ENCODE results near the gene MACROD2.

DNA sequence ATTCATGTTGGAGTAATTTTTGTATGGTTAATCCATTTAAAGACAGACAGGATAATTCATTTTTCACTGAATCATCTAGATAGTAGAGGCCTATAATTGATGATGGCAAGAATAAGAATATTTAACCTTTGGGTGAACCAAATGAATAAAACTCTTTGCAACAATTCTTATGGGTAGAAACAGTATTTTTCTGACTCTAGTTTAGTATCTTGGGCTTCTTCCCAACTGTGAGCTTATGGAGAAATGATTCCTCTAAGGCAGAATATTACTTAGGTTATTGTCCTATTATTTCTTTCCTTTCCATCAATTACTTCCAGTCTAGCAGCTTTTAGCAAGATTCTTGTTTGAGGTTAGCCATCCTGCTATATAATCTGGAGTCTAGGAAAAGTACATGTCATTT is 1077.0 kb downstream of the MACROD2 start:
- TF ChIP-seq, protein P1, sequence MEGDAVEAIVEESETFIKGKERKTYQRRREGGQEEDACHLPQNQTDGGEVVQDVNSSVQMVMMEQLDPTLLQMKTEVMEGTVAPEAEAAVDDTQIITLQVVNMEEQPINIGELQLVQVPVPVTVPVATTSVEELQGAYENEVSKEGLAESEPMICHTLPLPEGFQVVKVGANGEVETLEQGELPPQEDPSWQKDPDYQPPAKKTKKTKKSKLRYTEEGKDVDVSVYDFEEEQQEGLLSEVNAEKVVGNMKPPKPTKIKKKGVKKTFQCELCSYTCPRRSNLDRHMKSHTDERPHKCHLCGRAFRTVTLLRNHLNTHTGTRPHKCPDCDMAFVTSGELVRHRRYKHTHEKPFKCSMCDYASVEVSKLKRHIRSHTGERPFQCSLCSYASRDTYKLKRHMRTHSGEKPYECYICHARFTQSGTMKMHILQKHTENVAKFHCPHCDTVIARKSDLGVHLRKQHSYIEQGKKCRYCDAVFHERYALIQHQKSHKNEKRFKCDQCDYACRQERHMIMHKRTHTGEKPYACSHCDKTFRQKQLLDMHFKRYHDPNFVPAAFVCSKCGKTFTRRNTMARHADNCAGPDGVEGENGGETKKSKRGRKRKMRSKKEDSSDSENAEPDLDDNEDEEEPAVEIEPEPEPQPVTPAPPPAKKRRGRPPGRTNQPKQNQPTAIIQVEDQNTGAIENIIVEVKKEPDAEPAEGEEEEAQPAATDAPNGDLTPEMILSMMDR (IDR thresholded peaks at IDR 0.05), result no peak
- no peak for TF ChIP-seq POLR2A (IDR thresholded peaks at IDR 0.05)
